COLO829 (cell line): ENCODE data around the gene RTN4IP1.
A peak's percentile ranks its signal among the peaks of the same experiment; 100 is the strongest.

Source experiments
- DNase-seq: peaks from one replicate; pipeline ENCODE4 v3.0.0; 2012; ENCODE audit warnings: low spot score

RTN4IP1 gene, protein sequence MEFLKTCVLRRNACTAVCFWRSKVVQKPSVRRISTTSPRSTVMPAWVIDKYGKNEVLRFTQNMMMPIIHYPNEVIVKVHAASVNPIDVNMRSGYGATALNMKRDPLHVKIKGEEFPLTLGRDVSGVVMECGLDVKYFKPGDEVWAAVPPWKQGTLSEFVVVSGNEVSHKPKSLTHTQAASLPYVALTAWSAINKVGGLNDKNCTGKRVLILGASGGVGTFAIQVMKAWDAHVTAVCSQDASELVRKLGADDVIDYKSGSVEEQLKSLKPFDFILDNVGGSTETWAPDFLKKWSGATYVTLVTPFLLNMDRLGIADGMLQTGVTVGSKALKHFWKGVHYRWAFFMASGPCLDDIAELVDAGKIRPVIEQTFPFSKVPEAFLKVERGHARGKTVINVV

DNA sequence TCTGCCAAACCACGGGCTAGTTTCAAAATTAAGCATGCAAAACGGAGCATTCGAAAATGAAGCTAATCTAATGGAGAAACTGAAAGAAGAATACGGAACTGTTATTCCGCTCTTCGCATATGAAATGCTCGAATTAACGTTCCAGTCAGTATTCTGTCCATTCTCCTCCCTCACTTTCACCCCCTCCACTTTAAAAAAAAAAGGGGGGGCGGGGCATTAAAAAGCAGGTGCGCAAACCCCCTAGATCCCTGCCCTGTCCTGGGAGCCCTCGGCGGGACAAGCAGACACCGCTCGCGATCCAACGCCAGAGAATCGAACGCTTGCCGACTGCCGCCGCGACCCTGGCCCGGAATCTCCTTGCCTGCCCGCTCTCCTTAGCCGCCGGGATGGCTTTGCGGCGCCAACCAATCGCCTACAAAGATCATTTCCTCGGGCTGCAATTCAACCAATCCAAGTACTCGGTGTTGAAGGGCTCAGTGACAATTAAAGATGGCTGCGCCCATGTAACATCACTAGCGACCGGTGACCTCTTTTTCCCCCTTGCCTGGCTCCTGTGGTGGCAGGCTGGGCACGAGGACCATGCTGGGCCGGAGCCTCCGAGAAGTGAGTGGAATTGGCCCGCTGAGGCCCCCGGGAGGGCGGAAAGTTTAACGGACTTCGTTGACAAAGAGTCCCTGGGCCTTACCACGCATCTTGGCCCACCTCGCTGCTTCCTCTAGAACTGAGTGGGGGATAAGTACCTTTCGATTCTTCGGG lies at the start of gene RTN4IP1, which contains the start of gene QRSL1:
TSS of gene RTN4IP1 (minus strand) at position 396 of the 756 bp plus-strand sequence. CDS start 477 bp downstream, outside the sequence.
TSS of gene QRSL1 (plus strand) at position 476 of the 756 bp plus-strand sequence. CDS start at position 580, 104 bp downstream.
- DNase-seq: peak; percentile 92

DNA sequence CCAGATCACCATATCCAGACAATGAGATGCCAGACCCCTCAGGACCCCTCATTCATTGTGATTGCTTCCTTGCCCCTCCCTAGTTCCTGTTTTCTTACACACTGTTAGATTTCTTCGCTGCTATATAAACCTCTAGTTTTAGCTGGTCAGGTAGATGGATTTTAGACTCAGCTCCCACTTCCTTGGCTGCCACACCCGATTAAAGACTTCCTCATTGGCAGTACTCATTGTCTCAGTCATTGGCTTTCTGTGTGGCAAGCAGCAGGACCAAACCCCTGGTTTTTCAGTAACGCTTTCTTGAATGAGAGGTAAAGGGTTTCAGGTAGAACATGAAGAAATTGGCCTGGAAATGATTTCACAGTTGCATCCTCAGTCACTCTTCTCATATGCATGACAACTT lies 48.0 kb upstream of the RTN4IP1 start:
- DNase-seq: no peak

DNA sequence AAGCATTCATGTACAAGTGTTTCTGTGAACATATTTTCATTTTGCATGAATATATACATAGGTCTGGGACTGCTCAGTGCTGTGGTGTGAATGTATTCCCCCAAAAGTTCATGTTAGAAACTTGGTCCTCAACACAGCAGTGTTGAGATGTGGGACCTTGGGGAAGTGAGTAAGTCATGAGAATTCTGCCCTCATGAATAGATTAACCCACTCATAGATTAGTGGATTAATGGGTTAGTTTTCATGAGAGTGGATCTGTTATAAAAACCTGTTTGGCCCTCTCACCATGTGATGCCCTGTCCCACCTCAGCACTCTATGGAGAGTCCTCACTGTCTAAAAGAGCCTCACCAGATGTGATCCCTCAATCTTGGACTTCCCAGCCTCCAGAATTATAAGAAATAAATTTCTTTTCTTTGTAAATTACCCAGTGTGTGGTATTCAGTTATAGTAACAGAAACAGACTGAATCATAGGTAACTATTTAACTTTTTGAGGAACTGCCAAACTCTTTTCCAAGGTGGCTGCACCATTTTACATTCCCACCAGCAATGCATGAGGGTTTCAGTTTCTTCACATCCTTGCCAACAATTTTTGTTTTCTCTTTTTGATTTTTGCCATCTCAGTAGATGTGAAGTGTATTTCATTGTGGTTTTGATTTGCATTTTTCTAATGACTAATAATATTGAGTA lies 45.4 kb upstream of the RTN4IP1 start:
- DNase-seq: no peak

DNA sequence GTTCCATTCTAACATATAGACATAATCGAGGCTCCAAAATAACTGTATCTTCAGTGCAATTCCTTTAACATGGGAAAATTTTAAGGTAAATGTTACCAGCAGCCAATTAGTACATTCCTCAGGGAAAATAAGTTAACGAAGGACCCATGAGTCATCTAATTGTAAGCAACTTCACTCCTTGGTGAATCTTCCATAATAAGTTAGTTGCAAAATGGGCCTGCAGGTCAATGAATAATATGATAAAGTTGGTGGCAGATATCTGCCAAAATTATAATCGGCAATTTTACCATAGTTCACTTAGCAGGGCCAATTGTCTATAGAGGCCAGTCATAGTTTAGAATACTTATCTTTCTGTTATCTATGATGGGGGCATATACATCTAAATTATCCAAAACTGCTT lies 42.4 kb upstream of the RTN4IP1 start:
- DNase-seq: no peak

DNA sequence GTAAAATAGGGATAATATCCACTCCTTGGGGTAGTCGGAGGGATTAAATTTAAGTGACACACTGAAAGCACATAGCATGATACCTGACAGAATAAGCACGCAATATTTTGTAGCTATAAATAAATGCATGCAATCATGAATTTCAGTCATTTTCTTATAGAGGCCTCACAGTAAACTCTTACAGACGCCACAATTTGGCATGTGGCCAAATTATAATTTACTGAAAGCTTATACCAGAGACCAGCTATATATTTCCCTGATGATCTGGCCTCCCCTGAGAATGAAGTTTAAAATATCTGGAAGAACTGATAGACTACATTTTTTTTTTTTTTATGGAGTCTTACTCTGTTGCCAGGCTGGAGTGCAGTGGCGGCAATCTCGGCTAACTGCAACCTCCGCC lies 40.9 kb upstream of the RTN4IP1 start:
- no peak for DNase-seq

DNA sequence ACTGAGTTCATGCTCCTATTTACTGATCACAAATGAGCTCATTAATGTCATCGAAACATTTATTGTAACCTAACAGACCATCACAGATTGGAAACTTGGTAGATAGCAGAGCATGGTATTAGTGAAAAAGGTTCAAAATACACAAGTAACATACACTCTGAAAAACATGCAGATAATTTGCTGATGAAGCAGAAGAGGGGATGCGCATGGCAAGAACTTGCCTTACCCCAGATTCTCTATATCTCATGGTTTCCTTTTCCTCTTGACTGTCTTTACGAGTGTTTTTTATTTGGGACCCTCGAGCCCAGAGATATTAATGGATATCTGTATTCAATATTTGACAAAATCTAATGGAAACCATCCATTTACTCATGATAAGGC lies 37.7 kb upstream of the RTN4IP1 start:
- DNase-seq: no peak

DNA sequence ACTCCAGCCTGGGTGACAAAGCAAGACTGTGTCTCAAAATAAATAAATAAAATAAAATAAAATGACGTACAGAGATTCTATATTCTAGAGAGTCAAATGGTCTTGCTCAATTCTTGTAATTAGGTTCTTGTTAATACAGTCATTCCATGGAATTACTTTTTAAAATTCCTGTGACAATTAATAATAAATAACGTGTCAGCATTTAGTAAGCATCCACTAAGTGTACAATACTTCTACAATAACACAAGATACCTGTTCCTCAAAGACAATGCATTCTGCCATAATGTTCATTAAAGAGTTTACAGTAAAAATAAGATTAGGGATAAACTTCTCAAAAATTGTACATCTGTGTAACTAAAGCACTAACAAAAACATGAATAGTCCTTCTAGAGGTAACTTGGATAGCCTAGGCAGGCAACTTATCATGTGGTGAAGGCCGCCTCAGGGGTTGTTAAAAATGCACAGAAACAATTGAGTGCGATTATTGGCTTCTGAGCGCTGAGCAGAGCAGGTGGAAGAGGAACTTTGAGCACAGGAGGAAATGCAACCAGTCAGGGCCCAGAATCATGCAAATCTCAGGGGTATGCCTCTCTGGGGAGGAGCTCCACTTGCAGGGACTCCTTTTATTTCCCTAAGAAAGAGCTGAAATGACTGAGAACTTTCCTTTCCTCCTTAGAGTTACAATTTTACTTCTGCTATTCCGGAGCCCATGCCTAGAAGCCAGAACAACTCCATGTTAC lies 37.2 kb upstream of the RTN4IP1 start:
- no peak for DNase-seq

DNA sequence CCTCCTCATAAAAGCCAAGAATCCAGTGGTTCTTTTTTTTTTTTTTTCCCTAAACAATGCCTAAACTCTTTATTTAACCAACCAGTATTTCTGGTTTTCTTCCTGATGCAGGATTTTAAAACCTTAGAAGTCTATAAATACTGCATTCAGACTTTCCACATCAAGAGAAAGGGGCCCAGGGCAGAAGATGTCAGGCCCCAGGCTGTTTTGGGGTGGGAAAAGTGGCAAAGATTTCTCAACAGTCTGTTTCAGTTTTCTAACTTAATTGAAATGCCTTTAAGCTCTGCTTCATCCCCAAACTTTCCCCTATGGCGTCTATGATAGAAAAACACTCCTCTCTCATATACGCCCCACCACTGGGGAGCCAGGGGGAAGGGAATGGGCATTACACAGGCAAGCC lies 33.2 kb upstream of the RTN4IP1 start:
- DNase-seq: no peak

DNA sequence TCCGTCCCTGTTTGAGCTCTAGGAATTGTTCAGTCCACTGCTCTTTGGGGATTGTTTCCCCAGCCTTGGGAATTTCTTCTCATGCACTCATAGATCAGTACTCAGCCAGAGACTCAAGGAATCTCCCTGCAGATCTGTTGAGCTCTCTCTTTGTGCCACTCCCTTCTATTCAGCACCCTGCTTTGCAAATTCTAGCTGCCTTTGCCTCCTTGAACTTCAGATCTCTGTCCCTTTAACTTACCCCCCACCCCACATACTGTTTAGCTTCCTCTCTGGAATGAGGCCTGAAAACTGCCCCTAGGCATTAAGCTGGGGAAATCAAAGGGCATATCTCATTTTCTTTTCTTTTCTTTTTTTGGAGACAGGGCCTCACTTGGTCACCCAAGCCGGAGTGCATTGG lies 30.6 kb upstream of the RTN4IP1 start:
- no peak for DNase-seq

DNA sequence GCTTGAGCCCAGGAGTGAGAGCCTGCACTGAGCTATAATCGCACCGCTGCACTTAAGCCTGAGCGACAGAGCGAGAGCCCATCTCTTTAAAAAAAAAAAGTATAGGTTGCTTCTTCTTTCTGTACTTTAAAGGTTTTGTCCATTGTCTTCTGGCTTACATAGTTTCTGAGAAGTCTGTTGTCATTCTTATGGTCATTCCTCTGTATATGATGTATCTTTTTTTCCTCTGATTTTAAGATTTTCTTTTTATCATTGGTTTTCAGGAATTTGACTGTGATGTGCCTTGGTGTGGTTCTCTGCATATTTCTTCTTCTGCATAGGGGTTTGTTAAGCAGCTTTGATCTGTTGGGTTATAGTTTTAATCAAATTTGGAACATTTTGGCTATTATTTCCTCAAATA lies 29.2 kb upstream of the RTN4IP1 start:
- no peak for DNase-seq

DNA sequence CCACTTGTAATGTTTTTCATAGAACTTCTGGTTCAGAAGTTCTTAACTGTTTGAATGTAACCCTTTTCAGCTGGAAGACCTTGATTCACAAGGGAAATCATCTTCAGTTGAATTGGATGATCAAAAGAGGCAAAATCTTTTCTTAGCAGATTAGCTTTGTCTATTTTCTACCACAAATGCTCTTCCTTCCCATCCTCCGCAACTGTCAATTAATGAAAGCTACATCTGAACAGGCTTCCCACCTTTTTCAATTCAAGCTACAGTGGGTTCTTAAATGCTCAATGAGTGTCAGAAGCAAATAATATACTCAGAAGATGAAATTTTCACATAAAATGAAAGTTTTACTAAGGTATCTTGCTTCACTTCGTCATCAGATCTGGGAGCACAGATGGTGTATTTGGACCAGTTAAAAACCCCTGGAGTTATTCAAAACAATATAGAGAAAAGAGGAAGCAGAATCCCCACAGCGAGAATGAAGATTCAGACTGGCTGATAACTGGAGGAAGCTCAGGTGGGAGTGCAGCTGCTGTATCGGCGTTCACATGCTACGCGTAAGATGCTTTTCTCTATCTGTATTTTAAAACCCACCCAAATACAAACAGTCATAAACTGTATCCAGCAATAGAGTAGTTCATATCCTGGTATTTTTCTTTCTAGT lies 19.5 kb upstream of the RTN4IP1 start:
- DNase-seq: no peak

DNA sequence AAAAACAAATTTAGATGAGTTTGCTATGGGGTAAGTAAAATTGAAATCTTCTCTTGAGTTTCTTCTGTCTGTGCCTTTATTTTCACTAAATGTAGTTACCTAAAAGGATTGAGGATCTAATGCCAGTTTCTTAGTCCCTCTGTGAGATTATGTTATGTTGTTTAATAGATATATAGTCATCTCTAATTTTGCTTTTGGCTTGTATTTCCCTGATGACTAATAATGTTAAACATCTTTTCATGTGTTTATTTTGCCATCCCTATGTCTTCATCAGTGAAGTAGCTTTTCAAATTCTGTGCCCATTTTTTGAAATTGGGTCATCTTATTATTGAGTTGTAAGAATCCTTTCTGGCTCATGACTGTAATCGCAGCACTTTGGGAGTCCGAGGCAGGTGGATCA lies 13.8 kb upstream of the RTN4IP1 start:
- no peak for DNase-seq

DNA sequence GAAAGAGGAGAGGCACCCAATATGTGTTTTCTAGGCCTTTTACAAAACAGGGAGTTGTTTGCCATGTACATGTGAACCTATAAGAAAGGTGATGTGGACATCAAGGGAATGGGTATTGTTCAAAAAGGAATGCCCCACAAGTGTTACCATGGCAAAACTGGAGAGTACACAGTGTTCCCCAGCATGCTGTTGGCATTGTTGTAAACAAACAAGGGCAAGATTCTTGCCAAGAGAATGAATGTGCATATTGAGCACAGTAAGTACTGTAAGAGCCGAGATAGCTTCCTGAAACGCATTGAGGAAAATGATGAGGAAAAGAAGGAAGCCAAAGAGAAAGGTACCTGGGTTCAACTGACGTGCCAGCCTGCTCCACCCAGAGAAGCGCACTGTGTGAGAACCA lies 13.2 kb upstream of the RTN4IP1 start:
- DNase-seq: no peak

DNA sequence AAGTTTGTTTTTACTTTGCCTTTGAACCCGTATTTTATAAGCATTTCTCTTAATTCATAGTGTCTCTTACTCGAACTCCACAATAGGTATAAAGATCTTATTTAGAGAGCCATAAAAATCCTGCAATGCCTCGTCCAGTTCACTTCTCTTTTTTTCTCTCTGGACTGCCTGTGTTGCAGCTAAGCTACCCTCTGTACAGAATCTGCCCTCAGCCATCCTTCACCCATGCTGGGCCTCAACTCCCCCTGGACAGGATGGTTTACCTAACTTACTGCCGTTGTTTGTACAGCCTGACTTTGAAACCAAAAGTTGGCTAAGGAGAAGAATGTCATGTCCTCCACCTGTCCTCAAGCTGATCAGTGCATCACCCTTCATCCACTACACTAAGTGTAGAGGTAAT lies 10.5 kb upstream of the RTN4IP1 start:
- no peak for DNase-seq

DNA sequence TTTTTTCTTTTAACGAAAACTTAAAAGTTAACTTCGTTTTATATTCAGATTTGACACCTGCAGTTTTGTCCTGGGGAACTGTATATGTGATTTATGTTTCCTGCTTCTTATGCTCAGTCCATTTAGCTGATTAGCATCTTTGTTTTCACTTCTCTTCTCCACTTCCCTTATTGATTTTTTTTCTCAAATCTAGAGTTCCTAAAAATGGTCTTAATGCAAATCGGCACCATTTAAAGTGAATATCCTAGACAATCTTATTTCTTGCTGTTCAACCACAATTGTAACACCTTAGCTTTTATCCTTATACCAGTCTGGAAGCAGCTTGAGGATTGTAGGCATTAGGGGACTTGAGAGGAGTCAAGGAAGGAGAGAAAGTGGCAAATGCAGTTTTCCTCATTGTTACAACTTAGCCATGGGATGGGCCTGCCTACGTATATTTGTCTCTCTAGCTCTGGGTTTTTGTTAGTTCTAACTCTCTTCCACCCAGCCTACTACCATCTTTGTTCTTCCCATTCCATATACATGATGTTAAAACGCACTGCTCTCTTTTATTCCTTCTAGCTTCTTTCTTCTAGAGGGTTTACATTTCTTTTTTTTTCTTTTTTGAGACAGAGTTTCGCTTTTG lies 8.5 kb upstream of the RTN4IP1 start:
- DNase-seq: no peak

DNA sequence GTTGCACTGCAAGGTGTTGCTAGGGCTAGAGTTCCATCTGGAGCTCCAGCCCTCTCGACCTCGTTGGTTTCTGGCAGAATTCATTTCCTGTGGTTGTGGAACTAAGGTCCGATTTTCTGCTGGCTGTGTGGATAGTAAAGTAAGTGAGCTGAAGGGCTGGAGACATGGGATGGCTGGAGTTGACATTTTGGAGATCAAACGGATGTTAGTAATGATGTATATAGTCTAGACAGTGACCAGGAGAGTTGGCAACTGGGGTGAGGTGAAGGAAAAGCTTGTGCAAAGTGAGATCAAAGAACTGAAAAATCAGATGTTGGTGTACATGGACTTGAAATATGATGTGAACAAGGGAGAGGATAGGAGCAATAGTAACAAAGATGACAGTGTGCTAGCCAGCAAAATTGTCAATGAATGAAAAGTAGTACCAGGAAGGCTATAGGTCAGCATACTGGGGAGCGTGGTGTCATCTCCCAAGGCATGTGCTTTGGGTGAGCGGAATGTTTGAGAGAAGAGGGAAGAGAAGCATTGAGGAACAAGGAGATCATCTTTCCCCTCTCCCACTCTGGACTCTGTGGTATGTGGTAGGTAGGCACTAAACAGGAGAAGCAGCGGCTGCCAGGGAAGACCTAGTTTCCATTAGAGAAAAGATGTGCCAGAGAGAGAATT lies 7.9 kb upstream of the RTN4IP1 start:
- DNase-seq: no peak

DNA sequence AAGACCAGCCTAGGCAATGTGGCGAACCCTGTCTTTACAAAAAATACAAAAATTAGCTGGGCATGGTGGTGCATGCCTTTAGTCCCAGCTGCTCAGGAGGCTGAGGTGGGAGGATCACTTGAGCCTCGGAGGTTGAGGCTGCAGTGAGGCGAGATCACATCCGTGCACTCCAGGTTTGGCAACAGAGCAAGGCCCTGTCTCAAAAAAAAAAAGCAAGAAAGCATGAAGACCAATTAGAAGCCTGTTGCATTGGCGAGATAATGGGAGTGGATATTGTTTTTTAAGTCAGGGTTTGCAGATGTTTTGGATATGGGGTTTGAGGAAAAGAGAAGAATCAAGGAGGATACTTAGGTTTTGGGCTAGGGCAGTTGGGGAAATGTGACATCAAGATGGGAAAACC lies 5.3 kb upstream of the RTN4IP1 start:
- no peak for DNase-seq

DNA sequence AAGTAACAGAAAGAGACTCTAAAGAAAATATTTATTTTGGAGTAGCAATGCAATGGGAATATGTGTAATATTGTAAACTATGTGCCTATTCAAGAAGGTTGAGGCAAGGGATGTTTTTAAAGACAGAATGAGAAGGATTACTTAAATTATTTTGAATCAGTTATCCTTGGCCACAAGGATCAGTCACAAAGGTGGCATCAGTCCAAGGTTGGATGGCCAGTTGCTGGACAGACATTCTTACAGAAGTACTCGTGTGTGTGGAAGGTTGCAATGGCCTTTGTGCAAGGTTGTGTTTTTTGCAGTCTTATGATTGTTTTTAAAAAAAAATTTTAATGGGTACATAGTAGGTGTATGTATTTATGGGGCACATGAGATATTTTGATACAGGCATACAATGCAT lies 2.0 kb upstream of the RTN4IP1 start:
- no peak for DNase-seq

DNA sequence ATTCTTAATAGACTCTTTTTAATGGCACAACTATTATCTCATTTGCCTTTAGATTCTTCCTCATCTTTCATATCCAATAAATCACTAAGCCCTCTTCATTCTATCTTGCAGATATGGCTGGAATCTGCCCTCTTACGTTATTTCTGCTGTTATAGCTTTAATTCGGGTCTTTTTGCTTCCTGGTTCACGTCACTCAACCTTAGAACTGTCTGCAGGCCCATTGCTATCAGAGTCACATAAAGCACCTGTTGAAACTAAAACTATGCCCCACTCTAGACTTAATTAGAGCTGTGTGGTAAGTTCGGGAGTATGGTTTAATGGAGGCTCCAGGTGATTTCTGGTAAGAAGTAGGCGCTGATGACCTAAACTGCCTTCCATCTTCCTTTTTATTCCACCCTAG lies 1.1 kb upstream of the RTN4IP1 start:
- no peak for DNase-seq

DNA sequence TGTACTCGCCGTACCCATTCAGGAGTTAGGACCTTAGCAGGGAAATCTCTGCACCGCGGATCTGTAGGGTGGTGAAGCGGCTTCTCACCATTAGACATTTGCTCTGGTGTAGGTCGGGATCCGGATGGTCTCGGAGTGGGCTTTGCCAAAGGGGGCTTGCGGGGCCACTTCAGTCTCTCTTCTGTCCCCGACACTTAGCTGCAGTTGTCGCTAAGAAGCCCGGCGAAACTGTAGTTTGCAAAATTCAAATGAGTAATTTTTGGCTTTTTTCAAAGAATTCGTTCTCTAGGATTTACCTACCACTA lies 513 bp upstream of the RTN4IP1 start:
- peak; percentile 25 for DNase-seq

DNA sequence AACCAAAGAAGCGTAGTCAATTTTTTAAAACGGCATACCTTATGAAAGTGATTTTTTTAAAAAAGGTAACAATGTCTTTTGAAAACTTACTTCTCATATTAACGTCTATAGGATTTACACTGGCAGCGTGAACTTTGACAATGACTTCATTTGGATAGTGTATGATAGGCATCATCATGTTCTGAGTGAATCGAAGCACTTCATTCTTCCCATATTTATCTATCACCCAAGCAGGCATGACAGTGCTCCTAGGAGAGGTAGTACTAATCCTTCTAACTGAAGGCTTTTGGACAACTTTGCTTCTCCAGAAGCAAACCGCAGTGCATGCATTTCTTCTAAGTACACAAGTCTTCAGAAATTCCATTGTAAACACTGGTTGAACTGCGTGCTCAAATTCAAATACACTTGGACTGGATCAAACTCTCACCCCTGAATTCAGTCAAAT lies 618 bp downstream of the RTN4IP1 start:
- DNase-seq: no peak
